ENCODE results near the gene TBC1D10A.
A peak's percentile ranks its signal among the peaks of the same experiment; 100 is the strongest.

The TBC1D10A gene

DNA sequence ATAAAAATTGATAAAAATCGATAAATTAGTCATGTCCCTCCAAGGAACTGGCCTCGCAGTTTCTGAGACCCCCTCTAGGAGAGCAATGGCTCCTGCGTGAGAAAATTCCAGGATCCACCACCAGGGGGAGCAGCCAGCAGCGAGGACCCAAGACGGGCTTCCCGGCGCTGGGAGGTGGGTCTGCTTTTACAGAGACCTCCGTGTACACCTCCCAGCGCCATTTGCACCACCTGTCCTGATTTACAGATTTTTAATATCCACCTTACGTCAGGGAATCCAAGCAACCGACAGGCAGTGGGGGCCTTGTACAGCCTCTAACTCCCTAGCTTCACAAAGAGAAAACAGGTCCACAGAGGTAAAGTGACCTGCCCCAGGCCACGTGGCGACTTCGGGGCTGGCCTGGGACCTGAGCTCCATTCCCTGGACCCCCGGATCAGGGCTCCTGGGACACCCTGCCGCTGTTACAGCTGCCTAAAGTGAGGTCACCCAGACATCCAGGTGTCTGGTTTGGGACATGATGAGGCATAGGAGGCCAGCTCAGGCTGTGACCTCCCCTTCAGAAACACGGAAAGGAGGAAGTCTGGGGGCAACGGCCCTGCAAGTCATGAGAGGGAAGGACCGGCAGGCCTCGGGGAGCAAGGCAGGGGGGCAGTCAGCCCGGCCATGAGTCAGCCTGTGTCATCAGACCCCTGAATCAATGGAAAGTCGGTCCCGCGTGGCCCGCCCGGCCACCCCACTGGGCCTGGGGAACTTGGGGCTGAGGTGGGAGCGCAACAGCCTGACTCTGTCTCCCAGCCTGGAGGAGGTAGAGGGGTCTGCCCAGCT lies 63.6 kb downstream of the TBC1D10A start:
- DNase-seq, result peak; percentile 86

DNA sequence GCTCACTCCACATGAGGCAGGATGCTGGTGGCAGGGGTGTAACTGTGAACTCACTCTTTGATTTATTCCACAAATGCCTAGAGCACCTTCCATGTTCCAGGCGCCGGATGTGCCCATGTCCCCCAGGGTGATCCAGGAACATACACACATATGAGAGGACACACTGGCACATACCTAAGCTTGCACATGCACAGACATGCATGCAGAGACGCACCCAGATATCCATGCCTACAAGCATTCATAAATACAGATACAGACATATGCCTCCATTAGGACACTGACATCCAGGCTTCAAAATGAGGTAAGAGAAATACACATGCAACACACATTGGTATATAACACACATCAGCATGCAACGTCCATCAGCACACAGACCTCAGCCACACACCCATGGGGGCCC lies 64.6 kb downstream of the TBC1D10A start:
- DNase-seq, result no peak

DNA sequence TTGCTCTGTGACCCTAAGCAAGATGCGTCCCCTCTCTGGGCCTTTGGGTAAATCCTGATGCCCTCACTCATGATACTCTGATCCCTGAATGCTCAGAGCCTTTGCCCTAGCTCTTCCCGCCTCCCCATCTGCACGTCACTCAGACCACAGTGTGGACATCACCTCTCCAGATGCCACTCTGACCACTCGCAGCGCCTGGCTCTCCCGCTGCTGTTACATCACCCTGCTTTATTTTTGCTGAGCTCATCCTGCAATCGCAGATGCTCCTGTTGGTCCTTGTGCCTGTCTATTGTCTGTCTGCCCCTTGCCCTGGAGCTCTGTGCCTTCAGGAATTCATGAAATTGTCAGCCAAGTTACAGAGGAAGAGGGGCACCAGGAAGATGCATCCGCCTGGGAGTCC lies 65.6 kb downstream of the TBC1D10A start:
- peak; percentile 36 for DNase-seq

DNA sequence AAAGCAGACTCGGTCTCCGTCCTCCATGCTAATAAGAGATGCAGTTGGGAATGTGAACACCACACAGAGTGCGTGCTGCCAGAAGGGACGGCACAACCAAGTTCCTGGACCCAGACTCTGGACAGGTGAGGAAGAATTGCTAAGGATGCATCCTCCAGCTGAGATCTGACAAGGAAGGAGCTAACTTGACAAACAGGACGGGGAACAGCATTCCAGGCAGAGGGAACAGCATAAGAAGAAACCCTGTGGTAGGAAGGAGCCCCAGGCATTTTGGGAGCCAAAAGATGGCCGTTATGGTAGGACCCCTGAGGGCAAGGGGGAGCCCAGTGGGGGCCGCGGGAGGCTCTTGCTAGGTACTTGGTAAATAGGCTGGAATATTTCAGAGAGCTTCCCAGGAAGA lies 66.1 kb downstream of the TBC1D10A start:
- no peak for DNase-seq

DNA sequence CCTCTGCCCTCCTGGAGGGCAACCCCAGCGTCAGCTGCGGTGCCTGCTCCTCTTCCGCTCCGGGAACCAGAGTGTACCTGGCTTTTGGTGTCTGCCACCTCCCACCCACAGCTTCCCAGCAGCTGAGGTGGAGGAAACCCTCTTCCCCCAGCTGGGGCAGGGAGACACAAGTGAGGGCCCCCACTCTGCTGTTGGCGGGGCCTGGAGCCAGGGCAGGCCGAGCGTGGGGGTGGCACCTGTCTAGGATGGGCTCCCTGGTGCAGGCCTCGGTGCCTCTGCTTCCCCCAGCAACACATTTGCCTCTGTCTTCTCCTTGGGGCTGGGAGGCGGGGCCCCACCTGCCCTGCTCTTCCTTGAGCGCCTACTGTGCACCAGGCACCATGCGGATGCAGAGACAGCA lies 66.5 kb downstream of the TBC1D10A start:
- DNase-seq, result no peak

DNA sequence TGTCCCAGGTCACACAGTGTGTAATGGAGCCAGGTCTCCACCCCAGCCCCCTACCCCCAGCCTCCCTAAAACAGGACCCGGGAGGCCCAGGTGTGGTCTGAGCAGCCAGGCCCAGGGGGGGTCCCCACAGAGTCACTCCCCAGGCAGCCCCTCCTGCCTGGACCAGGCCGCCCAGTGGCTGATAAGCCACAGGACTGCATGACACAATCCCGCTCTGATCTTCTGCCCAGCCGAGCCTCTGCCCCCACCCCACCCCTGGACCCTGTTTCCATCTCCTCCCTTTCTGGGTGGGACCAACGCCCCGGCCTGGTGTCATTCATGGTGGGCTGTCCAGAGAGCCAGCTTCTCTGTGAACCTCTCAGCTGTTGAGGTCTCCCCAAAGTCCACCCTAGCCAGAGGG lies 72.4 kb downstream of the TBC1D10A start:
- DNase-seq, result no peak

DNA sequence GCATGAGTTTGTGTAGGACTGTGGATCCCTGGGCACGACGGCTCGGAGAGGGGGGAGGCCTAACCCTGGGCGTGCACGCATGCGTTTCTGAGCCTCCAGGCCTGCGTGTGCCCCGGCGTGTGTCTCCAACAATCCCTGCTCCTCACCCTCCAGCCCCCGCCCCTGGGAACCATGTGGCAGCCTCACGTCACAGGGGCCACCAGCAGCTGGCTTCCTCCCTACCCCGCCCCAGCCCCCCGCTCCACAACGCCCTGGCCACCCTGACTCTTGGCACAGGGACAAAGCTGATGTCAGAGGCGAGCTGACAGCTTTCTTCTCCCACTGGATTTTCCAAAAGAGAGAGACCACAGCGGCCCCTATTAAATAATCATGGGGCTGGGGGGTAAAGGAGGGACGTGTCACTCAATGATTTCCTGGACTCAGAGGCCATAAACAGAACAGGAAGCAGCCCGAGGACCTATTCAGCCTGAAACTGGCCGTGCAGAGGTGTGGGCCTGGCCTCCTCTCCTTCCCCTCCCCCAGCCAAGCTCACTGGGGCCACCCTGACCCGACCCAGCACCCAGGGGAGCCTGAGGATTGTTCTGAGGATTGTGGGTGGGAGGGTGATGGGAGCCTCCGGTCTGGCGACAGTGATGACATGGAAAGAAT lies 73.4 kb downstream of the TBC1D10A start:
- DNase-seq, result peak; percentile 38

DNA sequence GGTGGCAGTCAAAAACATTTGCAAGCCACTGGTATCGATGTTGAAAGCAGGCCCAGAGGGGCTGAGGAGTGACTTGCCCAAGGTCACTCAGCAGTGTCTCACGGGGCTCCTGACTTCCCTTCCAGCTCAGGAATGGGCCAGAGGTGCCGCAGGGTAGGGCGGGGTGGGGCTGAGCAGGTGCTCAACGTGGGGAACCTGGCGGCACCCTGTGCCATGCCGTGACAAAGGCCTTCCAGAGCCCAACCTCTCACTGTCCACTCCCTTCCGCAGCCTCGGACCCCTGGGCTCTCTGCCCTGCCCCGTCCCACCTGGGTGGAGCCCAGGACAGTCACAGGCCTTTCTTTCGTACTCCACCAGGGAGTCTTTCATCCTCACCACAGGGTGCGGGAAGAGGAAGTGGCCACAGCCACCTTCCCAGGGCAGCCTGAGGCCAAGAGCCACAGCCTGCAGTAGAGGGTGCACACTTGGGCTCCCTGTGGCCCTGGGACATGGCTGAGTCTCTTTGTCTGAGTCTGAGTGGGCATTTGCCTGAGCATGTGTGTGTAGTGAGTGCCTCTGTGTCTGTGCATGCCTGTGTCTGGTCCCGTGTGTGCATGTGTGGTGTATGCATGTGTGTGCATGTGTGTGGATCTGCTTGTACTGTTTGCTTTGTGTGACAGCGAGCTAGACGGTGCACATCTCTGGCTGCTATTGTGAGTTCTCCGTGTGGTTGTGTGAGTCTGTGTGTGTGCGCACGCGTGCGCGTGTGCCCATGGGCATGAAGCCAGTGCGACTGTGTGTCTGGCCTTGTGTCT lies 74.1 kb downstream of the TBC1D10A start:
- no peak for DNase-seq

DNA sequence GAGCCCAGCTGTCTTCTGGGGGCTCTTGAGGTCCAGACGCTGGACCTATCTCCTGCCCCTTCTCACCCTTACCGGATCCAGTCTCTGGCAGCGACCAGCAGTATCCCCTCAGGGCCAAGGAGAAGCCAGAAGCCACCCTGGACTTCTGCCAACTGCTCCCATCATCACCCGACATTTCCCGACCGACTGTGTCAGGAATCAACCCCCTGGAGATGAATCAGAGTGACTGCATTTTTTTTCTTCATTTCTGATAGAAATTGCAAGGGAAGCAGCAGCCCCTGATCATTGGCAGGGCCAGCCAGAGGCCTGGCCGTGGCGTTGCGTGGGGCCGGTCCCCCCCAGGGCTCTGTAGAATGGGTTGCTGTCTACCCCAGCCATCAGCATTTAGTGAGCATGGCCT lies 75.0 kb downstream of the TBC1D10A start:
- DNase-seq, result no peak

DNA sequence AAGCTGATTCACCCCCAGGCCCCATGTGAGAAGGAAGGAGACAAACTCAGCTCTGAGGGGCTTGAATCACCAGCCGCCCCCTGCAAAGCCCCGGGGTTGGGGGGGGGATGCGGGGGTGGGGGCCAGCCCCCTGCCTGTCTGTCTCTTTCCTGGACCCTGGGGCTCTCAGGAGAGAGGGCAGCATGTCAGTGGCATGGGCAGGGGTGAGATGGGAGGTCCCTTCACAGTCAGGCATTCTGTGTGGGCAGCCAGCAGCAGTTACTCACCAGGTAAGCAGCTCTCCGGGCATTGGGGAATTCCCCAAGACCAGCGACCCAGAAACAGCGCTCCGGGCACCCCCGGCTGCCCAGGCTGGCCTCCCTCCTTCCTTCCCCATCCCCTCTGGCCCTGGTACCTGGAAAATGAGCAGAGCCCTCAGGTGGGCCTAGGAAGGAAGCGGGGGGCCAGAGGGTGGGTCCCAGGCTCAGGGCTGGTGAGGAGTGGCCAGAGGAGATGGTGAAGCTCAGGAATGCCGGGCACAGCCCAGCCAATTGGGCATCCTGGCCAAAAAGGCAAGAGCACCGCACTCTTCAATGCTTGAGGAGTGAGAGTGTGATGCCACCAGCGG lies 76.0 kb downstream of the TBC1D10A start:
- peak; percentile 43 for DNase-seq

DNA sequence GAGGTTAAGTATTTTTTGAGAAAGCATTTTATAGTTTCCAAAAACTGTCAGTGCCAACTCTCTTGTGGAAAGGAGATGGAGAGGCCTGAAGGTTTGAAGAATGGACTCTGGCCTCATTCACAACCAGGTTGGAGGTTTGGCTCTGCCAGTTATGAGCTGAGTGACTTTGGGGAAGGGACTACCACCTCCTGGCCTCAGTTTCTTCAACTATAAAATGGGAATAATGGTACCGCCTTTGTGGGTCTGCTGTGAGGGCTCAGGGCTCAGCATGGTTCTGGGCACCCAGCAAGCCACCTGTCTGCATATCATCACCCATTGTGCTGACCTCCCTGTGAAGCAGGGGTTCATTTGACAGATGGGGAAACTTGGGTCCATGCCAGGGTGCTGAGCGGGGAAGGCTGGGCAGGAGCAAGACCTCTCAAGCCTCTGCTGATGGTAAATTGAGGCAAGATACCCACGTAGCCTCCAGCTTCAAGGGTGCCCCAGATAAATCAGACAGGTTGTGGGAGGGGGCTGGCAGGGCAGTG lies 76.6 kb downstream of the TBC1D10A start:
- no peak for DNase-seq

DNA sequence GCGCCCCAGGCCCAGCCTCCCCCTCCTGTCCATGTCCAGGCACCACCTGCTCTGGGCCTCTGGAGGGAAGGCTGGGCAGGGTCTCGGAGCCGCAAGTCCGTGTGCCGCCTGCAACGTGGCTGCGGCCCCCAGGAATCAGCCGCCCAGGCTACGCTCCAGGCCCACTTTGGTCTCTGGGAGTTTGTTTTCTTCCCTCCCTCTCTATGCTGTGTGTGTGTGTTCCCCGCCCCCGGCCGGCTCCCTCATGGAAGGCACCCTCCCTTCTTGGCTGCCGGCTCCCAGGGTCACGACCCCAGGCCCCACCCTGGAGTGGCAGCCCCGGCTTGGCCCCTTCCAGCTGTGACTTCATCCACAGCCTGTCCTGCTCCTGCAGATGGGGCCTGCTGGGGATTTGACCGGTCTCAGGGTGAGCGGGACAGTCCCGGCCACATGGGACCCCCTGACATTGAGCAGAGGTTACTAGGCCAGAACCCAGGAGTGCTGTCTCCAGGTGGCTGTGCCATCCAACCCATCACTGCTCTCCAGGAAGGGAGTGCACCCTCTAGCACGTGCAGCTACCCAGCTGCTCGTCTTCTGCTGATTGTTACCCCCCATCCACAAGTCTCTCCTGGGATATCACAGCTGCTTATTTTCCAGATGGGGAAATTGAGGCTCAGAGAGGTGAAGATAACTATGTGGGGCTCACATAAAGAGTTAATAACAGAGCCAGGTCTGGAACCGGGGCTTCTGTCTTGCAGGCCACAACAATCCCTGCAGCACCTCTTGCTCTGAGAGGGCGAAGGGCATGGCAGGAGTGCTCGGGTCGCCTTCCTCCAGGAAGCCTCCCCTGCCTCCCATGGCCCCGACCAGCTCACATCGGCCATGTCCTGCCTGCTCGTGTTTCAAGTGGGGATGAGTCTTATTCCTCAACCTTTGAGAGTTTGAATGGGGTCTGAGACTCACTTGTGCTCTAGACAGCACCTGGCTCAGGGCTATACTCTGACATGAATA lies 77.4 kb downstream of the TBC1D10A start:
- DNase-seq, result no peak

DNA sequence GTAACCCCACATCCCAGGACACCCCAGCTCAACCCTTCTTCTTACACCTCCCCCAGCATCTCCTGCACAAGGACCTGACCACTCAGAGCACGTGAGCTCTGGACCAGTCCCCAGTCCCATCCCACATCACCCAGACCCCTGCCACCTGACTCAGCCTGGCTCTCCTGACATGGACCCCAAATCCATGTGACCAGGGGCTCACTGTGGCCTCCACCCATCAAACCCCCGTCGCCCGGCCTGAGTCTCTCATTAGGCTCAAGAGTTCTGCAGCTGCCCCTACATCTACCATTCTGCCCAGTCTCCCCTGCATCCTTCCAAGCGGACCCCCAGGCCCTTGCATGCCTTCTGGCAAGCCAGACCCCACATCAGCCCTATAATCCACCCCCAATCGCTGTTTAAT lies 78.3 kb downstream of the TBC1D10A start:
- no peak for DNase-seq

DNA sequence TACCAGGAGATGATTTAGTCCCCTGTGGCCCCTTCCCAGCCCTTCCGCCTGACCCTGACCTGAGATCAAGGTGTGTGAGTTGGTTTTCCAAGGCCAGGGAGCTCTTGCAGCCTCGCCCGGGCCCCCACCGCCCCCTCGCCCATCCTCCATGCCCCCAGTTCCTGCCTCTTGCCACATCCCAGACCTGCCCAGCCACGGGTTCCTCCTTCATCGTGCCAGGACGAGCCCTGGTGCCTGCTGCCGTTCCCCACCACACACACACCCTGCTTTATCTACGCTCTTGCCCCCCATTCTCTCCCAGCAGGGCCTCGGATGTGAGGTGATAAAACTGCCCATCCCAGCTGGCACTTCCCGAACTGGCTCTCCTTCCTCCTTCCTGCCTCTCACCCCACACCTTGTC lies 78.8 kb downstream of the TBC1D10A start:
- DNase-seq, result no peak

DNA sequence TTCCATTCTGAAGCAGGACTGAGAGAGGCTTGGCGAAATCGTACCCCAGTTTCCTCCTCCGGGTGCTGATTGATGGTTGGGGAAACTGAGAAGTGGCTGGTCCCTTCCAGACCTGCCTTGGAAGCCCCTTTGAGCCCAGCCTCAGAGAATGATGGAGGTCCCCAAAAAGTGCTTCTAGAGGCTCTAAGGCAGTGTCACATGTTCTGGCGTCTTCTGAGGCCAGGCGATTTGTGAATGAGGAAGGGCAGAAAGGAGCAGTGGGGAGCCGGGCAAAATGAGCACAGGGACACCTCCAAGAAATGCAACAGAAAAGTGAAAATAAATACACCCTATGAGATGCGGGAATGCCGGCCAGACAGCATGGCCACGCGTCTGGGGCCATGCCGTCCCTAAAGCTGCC lies 79.2 kb downstream of the TBC1D10A start:
- DNase-seq, result no peak

DNA sequence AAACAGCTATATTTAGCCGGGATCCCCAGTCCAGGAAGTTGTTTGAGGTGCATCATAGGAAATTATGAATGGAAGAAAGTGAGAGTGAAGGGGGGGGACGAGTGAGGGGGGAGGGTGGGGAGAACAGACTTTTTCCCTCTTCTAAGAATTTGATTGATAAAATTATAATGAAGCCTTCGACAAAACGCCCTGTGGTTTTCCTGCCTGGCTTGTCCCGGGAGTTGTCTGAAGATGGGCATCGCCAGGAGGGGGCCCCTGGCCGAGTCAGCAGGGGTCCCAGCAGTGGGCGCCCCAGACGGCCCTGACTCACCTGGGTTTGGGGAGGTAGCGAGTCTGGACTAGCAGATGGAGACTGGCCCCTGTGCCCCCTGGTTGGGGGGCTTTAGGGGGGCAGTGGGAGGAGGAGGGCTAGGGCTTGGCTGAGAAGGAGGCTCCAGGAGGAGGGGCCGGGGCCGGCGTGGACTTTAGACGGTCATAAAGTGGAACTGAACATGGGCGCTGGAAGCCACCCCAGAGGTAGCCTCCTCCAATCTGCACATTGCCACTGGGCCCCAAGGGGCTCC lies 79.8 kb downstream of the TBC1D10A start:
- no peak for DNase-seq

DNA sequence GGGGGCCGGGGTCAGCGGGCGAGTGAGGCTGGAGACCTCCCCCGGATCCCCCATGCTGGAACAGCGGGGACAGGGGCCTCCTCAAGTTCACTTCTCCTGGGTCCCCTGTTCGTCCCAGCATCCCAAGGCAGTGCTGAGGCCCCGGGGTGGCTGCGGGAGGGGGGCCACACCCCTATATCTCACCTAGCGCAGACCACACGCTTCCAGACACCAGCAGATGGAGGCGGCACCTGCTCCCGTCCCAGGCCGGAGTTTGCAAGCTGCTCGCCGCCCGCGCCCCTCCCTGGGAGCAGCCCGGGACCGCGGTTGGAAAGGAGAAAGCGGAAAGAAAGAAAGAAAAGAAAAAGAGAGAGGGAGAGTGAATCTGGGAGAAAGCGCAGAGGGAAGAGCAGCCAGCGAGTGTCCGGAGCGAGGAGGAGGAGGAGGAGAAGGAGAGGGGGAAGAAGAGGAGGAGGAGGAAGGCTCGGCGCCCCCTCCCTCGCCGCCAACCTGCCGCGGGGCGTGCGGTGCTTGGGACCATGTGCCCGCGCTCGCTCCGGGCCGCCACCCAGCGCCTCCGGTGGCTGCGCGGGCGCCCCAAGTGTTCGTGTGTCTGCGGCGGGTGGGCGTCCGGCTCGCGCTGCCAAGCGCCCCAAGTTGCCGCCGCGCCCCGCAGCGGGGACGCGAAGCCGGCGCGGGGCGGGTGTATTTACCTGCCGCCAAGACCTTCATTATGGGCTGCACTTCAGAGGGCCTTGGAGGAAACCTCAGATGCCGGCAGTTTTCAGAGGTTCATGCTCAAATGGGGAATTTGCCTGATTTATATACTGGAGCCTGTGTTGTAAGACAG lies 80.5 kb downstream of the TBC1D10A start, which contains the start of gene LIF:
Gene LIF, minus strand, starts transcription at position 775 of the 829 bp plus-strand sequence. Its CDS starts 64 bp downstream, at position 711.
- peak; percentile 83 for DNase-seq

DNA sequence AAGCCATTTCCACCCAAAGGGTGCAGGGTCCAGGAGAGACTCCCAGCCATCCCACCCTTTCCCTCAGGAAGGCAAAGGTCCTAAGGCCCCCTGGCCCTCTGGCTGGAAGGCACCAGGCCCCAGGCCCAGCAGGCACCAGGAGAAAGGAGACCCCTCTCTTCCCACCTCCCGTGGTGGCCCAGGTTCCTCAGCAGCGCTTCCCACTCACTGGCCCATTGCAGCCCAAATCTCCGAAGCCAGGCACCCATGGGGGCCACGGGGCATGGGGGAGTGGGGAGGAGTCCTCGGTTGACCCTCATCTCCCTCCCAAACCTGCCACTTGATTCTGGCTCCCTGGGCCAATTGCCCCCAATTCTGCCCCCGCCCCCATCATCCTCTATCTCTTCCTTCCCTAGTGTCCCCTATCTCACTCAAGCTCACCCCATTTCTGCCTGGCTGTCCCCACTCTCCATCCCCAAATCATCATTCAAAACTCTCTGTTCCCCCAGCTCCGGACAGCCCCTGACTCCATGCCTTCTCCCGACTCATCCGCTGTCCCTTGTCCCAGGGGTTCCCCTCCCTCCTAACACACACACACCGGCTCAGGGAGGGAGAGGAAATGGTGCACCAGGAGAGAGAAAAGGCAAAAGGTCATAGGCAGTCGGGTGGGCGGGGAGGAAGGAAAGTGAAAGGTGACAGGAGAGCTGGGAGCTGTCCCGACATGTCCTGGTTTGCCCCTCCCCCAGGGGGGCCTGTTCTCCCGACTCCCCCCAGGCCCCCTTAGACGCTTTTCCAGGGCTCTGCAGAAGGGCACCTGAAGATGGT lies 81.4 kb downstream of the TBC1D10A start:
- peak; percentile 63 for DNase-seq

DNA sequence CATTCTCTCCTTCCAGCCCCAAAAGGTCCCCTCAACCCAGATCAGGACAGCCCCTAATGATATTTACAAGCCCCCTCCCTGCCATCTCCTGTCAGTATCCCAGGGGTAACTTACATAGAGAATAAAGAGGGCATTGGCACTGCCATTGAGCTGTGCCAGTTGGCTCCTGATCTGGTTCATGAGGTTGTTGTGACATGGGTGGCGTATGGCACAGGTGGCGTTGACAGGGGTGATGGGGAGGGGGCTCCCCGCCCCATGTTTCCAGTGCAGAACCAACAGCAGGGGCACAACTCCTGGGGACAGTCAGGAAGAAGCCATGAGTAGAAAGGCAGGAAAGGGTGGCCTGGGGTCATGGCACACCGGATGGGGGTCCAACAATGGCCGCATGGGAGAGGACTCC lies 82.1 kb downstream of the TBC1D10A start:
- peak; percentile 36 for DNase-seq

Measured in activated CD4-positive, alpha-beta T cell treated with anti-CD3 and anti-CD28 coated beads, Interleukin-2, amount 50 U/mL, for 16 hours (primary cell).